Gastrocnemius medialis (tissue), 4 donors: ENCODE data around the gene PLGRKT. TPM values are rescaled to one million over a fixed set of nuclear protein-coding genes. Genes with fewer than 3 reads are reported as not detected.
"Not testable (repeated sequence)": the region's sequence is repeated elsewhere in the genome, so short reads cannot be mapped to it uniquely, and the experiment has no call there.

Experiments
- ATAC-seq, 2 donors: fragments of 150-250 bp; one replicate each; pipeline ENCODE4 v1.9.1; 2016
- DNase-seq, 2 donors: peaks; one replicate each; pipeline ENCODE4 v3.0.0-alpha.2; 2019
- H3K27ac ChIP-seq, 4 donors: fragments of 200-600 bp; sonication (generic); 1 replicate in 1 of 4; 2 replicates in 3 of 4; pipeline ENCODE4 v1.5.1; 2016 to 2018; ENCODE audit warnings: mild to moderate bottlenecking in 2 of 4, moderate library complexity in 1 of 4
- H3K27me3 ChIP-seq, 3 donors: fragments of 200-600 bp; sonication (generic) in 2 of 3; 1 replicate in 1 of 3; 2 replicates in 2 of 3; pipeline versions ENCODE4 v1.5.1 to v1.6.0; 2016 to 2019; ENCODE audit warnings: mild to moderate bottlenecking in 1 of 3, moderate library complexity in 1 of 3
- H3K36me3 ChIP-seq, 2 donors: fragments of 200-600 bp; sonication (generic) in 1 of 2; one replicate each; pipeline ENCODE4 v1.5.1; 2017 to 2018
- H3K4me1 ChIP-seq, 2 donors: fragments of 200-600 bp; sonication (generic) in 1 of 2; one replicate each; pipeline ENCODE4 v1.5.1; 2016 to 2017; ENCODE audit warnings: mild to moderate bottlenecking in 2 of 2
- H3K4me3 ChIP-seq, 4 donors: fragments of 200-600 bp; sonication (generic) in 3 of 4; 1 replicate in 1 of 4; 2 replicates in 3 of 4; pipeline ENCODE4 v1.5.1; 2016 to 2019; ENCODE audit warnings: mild to moderate bottlenecking in 2 of 4
- H3K9me3 ChIP-seq, 3 donors: fragments of 200-600 bp; sonication (generic) in 2 of 3; 1 replicate in 1 of 3; 2 replicates in 2 of 3; pipeline ENCODE4 v1.5.1; 2016 to 2019
- CTCF ChIP-seq, 5 experiments: fragments of 450-650 bp in 3 of 5; fragments of 200-600 bp in 2 of 5; sonication (generic) in 2 of 5; IDR thresholded peaks in 4 of 5; conservative IDR thresholded peaks in 1 of 5; 1 replicate in 4 of 5; 2 replicates in 1 of 5; pipeline ENCODE4 v1.5.1; 2016 to 2019; ENCODE audit warnings: antibody characterized with exemption in 5 of 5, mild to moderate bottlenecking in 3 of 5, moderate library complexity in 3 of 5
- POLR2A ChIP-seq, 2 donors: fragments of 450-650 bp; IDR thresholded peaks; one replicate each; pipeline ENCODE4 v1.6.1; 2017; ENCODE audit warnings: antibody characterized with exemption in 2 of 2, mild to moderate bottlenecking in 2 of 2, moderate library complexity in 2 of 2
- in situ Hi-C, 4 donors: fragments of 200-750 bp; cut with MboI; loops; one replicate each; pipeline versions ENCODE4 v1.15.0 to v1.8.0; 2017; ENCODE audit warnings: low sequenced_read_pairs in 4 of 4
- intact Hi-C: fragments of 100-400 bp; cut with DNase I; formaldehyde crosslinking; loops from one replicate; pipeline ENCODE4 v1.15.1; 2023; ENCODE audit warnings: low total_unique reads
- total RNA-seq, 4 donors: library from RNA; depleted of rRNA; stranded (reverse); fragments of >200 nt; gene quantifications; one replicate each; pipeline versions ENCODE4 v1.1.0 to v1.2.3, GENCODE V29; 2016

PLGRKT gene
- total RNA-seq, 4 donors from 2014 or later: 12.3 to 38.1 (median 15.1) TPM

GRCh38 chr9:5478206-5478605 lies 40.5 kb upstream of the PLGRKT start:
- Histone ChIP-seq H3K36me3 (no peaks in the 10 kb centered on the region), H3K9me3 (no peaks in the 10 kb centered on the region), H3K4me3 (no peak overlapping the region), H3K27ac (no peak overlapping the region), H3K4me1 (no peaks in the 10 kb centered on the region), H3K27me3 (no peaks in the 10 kb centered on the region)
- in situ Hi-C loops (no loop called here), intact Hi-C loops (no loop called here)
- TF ChIP-seq POLR2A (IDR thresholded peaks at IDR 0.05) (no peak), CTCF (IDR thresholded peaks at IDR 0.05 in 4 of 5, conservative IDR thresholded peaks at IDR 0.05 in 1 of 5) (no peak)
- DNase-seq: no peak
- ATAC-seq: no peak

GRCh38 chr9:5475611-5476010 lies 37.9 kb upstream of the PLGRKT start:
- H3K9me3 ChIP-seq, H3K27me3 ChIP-seq, DNase-seq, H3K4me1 ChIP-seq, intact Hi-C loops, H3K36me3 ChIP-seq, ATAC-seq, H3K4me3 ChIP-seq, in situ Hi-C loops, H3K27ac ChIP-seq: not testable (repeated sequence)

DNA sequence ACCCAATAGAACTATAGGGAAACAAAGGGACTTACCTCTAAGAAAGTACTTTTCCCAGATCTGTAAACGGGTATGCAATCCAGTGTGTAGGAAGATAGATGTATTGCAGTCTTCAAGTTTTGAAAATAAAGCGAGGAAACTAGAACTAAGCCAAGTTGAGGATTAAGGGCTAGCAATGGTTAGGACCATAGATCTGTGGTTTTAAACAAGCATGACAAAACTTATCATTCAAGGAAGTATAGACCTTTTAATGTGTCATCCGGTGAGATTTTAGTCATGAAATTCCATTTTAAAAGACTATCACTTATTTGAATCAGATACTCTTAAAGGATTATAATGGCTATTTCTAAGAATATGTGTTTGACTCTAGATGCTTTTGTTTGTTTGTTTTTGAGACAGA lies 33.1 kb upstream of the PLGRKT start:
- ATAC-seq (no peak), DNase-seq (no peak)
- in situ Hi-C loops: no loop called here
- H3K36me3 ChIP-seq: peaks cover 0 to 6% of the 10 kb centered on the region in 2 donors
- no peak for TF ChIP-seq POLR2A (IDR thresholded peaks at IDR 0.05)
- TF ChIP-seq CTCF (IDR thresholded peaks at IDR 0.05 in 4 of 5, conservative IDR thresholded peaks at IDR 0.05 in 1 of 5): no peak
- no peak overlapping the region for H3K4me3 ChIP-seq
- no peaks in the 10 kb centered on the region for H3K9me3 ChIP-seq
- H3K27me3 ChIP-seq: no peaks in the 10 kb centered on the region
- H3K27ac ChIP-seq: no peak overlapping the region
- H3K4me1 ChIP-seq: no peaks in the 10 kb centered on the region
- intact Hi-C loops: no loop called here

DNA sequence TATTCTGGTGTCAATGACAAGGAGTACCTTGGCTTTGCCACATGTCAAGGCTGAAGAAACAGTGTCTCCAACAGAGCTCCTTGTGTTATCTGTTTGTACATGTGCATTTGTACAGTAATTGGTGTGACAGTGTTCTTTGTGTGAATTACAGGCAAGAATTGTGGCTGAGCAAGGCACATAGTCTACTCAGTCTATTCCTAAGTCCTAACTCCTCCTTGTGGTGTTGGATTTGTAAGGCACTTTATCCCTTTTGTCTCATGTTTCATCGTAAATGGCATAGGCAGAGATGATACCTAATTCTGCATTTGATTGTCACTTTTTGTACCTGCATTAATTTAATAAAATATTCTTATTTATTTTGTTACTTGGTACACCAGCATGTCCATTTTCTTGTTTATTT lies 32.4 kb upstream of the PLGRKT start:
- in situ Hi-C loops (no loop called here), intact Hi-C loops (no loop called here)
- Histone ChIP-seq H3K9me3 (no peaks in the 10 kb centered on the region), H3K27ac (no peak overlapping the region), H3K36me3 (peaks cover 0 to 6% of the 10 kb centered on the region in 2 donors), H3K4me1 (no peaks in the 10 kb centered on the region), H3K27me3 (no peaks in the 10 kb centered on the region), H3K4me3 (no peak overlapping the region)
- no peak for TF ChIP-seq CTCF (IDR thresholded peaks at IDR 0.05 in 4 of 5, conservative IDR thresholded peaks at IDR 0.05 in 1 of 5)
- no peak for TF ChIP-seq POLR2A (IDR thresholded peaks at IDR 0.05)
- ATAC-seq (no peak), DNase-seq (no peak)

GRCh38 chr9:5468850-5469249 lies 31.1 kb upstream of the PLGRKT start:
- intact Hi-C loops: no loop called here
- no peaks in the 10 kb centered on the region for H3K9me3 ChIP-seq
- in situ Hi-C loops: no loop called here
- DNase-seq (no peak), ATAC-seq (no peak)
- no peaks in the 10 kb centered on the region for H3K4me1 ChIP-seq
- no peak for TF ChIP-seq POLR2A (IDR thresholded peaks at IDR 0.05)
- no peak for TF ChIP-seq CTCF (IDR thresholded peaks at IDR 0.05 in 4 of 5, conservative IDR thresholded peaks at IDR 0.05 in 1 of 5)
- no peak overlapping the region for H3K27ac ChIP-seq
- peaks cover 0 to 6% of the 10 kb centered on the region in 2 donors for H3K36me3 ChIP-seq
- H3K27me3 ChIP-seq: no peaks in the 10 kb centered on the region
- H3K4me3 ChIP-seq: no peak overlapping the region
